ENCODE results near the gene VPS13D.

The VPS13D gene

GRCh38 chr1:12340544-12340930 is 110.7 kb downstream of the VPS13D start:
- no peak for ATAC-seq

- no peak for ATAC-seq
Measured at GRCh38 chr1:12341667-12342066, 111.8 kb downstream of the VPS13D start.

- ATAC-seq: no peak
Measured at GRCh38 chr1:12342401-12343003, 112.7 kb downstream of the VPS13D start.

GRCh38 chr1:12343823-12344487 is 114.1 kb downstream of the VPS13D start:
- ATAC-seq: no peak

GRCh38 chr1:12344596-12345349 is 114.9 kb downstream of the VPS13D start:
- ATAC-seq: peak; percentile 28 to 56

- ATAC-seq: peak; percentile 61 to 65
Measured at GRCh38 chr1:12345350-12346217, 115.8 kb downstream of the VPS13D start.

GRCh38 chr1:12346483-12347151 is 116.8 kb downstream of the VPS13D start:
- ATAC-seq: no peak

GRCh38 chr1:12348113-12348512 is 118.3 kb downstream of the VPS13D start:
- no peak for ATAC-seq

- ATAC-seq: no peak
Measured at GRCh38 chr1:12353981-12354380, 124.2 kb downstream of the VPS13D start.

GRCh38 chr1:12356004-12356890 is 126.4 kb downstream of the VPS13D start:
- no peak for ATAC-seq

- ATAC-seq: no peak
Measured at GRCh38 chr1:12358499-12358898, 128.7 kb downstream of the VPS13D start.

GRCh38 chr1:12359359-12360133 is 129.7 kb downstream of the VPS13D start:
- ATAC-seq: no peak

- no peak for ATAC-seq
Measured at GRCh38 chr1:12368646-12369045, 138.8 kb downstream of the VPS13D start.

- ATAC-seq: no peak
Measured at GRCh38 chr1:12369258-12369657, 139.4 kb downstream of the VPS13D start.

GRCh38 chr1:12370333-12370975 is 140.6 kb downstream of the VPS13D start:
- ATAC-seq: no peak

GRCh38 chr1:12371053-12371452 is 141.2 kb downstream of the VPS13D start:
- ATAC-seq: no peak

GRCh38 chr1:12372180-12372579 is 142.3 kb downstream of the VPS13D start:
- no peak for ATAC-seq

GRCh38 chr1:12372761-12373160 is 142.9 kb downstream of the VPS13D start:
- ATAC-seq: no peak

GRCh38 chr1:12375133-12375829 is 145.5 kb downstream of the VPS13D start:
- no peak for ATAC-seq
